Myocyte (in vitro differentiated cells): Measurements from ENCODE around the gene RIPOR3. TPM values are rescaled to one million over a fixed set of nuclear protein-coding genes. Genes with fewer than 3 reads are reported as not detected.

ENCODE experiments used
- microRNA counts: library from miRNA; unstranded; fragments of <30 nt; microRNA quantifications from one replicate; lab custom pipeline; 2016
- microRNA-seq: library from miRNA; unstranded; fragments of <30 nt; microRNA quantifications from one replicate; pipeline ENCODE4, GENCODE V29; 2016
- total RNA-seq: library from RNA; depleted of rRNA; stranded (reverse); fragments of >200 nt; gene quantifications from 2 replicates; pipeline ENCODE4 v1.2.3, GENCODE V29; 2014

The RIPOR3 gene
- total RNA-seq, 1 donor from 2014 or later = 0.16 TPM

MicroRNAs within 50 kb of the gene (microRNA counts, 767-probe panel; counts per million panel counts)
- microRNA hsa-miR-645 (lab: Ali Mortazavi, UCI) = not detected

Small RNAs within 50 kb of the gene (microRNA-seq; reads per million reads assigned to microRNA genes)
- not detected for gene MIR1302-5
- not detected for gene MIR645

Other genes starting within 250 kb of the RIPOR3 start
- gene PTPN1, start 181.2 kb downstream of the RIPOR3 start, total RNA-seq = 32.4 and 35.4 TPM in 2 replicates
- 0.19 and 0.47 TPM in 2 replicates for gene PARD6B, start 40.0 kb upstream of the RIPOR3 start, total RNA-seq
- gene BCAS4, start 103.5 kb upstream of the RIPOR3 start, total RNA-seq = 4.1 and 5.6 TPM in 2 replicates
- gene ADNP, start 239.9 kb upstream of the RIPOR3 start, total RNA-seq = 17.5 and 22.5 TPM in 2 replicates